ENCODE data around the gene TXNDC16.

DNA sequence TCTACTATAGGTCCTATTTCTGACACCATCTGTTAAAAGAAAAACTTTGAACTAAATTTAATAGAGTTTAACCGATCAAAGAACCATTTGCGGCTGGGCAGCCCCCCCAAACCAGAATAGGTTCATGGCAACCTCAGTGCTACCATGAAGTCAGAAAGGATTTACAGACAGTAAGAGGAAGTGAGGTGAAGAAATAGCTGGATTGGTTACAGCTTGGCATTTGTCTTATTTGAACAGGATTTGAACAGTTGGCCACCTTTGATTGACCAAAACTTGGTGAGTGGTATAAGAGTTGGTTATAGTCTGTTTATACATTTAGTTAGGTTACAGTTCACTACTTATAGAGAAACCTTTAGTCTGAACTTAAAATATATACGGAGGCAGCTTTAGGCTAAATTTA, 88.9 kb downstream of the TXNDC16 start:
- TF ChIP-seq POLR2A (IDR thresholded peaks at IDR 0.05) (no peak), POLR2AphosphoS5 (IDR thresholded peaks at IDR 0.05) (no peak)
- TF ChIP-seq, protein P1, sequence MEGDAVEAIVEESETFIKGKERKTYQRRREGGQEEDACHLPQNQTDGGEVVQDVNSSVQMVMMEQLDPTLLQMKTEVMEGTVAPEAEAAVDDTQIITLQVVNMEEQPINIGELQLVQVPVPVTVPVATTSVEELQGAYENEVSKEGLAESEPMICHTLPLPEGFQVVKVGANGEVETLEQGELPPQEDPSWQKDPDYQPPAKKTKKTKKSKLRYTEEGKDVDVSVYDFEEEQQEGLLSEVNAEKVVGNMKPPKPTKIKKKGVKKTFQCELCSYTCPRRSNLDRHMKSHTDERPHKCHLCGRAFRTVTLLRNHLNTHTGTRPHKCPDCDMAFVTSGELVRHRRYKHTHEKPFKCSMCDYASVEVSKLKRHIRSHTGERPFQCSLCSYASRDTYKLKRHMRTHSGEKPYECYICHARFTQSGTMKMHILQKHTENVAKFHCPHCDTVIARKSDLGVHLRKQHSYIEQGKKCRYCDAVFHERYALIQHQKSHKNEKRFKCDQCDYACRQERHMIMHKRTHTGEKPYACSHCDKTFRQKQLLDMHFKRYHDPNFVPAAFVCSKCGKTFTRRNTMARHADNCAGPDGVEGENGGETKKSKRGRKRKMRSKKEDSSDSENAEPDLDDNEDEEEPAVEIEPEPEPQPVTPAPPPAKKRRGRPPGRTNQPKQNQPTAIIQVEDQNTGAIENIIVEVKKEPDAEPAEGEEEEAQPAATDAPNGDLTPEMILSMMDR (IDR thresholded peaks at IDR 0.05): no peak
